NOMO-1 (cell line): ENCODE measurements around the gene FNDC7.
"Not testable (repeated sequence)": the region's sequence is repeated elsewhere in the genome, so short reads cannot be mapped to it uniquely, and the experiment has no call there.

ENCODE experiments used
- DNase-seq, 2 experiments: peaks; one replicate each; lab custom pipeline; 2025; ENCODE audit not compliant: unreplicated experiment in 2 of 2; lab: John Stamatoyannopoulos, UW

Gene FNDC7

GRCh38 chr1:108729481-108729880 is 16.8 kb downstream of the FNDC7 start:
- DNase-seq = no peak

GRCh38 chr1:108732398-108732797 is 19.7 kb downstream of the FNDC7 start:
- DNase-seq = no peak

- DNase-seq = no peak
These were observed 21.6 kb downstream of the FNDC7 start for GRCh38 chr1:108734171-108734865.

- DNase-seq = no peak
These were observed 29.5 kb downstream of the FNDC7 start for GRCh38 chr1:108742253-108742652.

- no peak for DNase-seq
These were observed 33.3 kb downstream of the FNDC7 start for GRCh38 chr1:108745980-108746381.

GRCh38 chr1:108746382-108747170 is 33.9 kb downstream of the FNDC7 start, which contains the start of gene STXBP3:
Gene STXBP3 (plus strand): TSS chr1:108746674. CDS start chr1:108746738, 64 bp downstream.
- DNase-seq = peak; percentile 90 to 96

GRCh38 chr1:108747171-108747850 is 34.6 kb downstream of the FNDC7 start:
- peak; percentile 69 to 75 for DNase-seq

GRCh38 chr1:108747898-108748297 is 35.2 kb downstream of the FNDC7 start:
- DNase-seq = peak; percentile 11 to 81

- DNase-seq = no peak
These were observed 36.4 kb downstream of the FNDC7 start for GRCh38 chr1:108749081-108749480.

- DNase-seq = no peak
These were observed 37.9 kb downstream of the FNDC7 start for GRCh38 chr1:108750476-108751181.

GRCh38 chr1:108753363-108753762 is 40.7 kb downstream of the FNDC7 start:
- DNase-seq = no peak

GRCh38 chr1:108758796-108759195 is 46.1 kb downstream of the FNDC7 start:
- DNase-seq = no peak

- no peak for DNase-seq
These were observed 54.4 kb downstream of the FNDC7 start for GRCh38 chr1:108767115-108767514.

GRCh38 chr1:108767708-108768107 is 55.0 kb downstream of the FNDC7 start:
- no peak for DNase-seq

GRCh38 chr1:108777839-108778238 is 65.1 kb downstream of the FNDC7 start:
- DNase-seq = no peak

- DNase-seq = no peak
These were observed 66.7 kb downstream of the FNDC7 start for GRCh38 chr1:108779455-108779854.

GRCh38 chr1:108780937-108781574 is 68.3 kb downstream of the FNDC7 start:
- DNase-seq = no peak

GRCh38 chr1:108781575-108781944 is 68.9 kb downstream of the FNDC7 start:
- not testable (repeated sequence) for DNase-seq

- DNase-seq = no peak
These were observed 72.6 kb downstream of the FNDC7 start for GRCh38 chr1:108785264-108785663.

GRCh38 chr1:108785880-108786279 is 73.2 kb downstream of the FNDC7 start:
- no peak for DNase-seq
